Body of pancreas (tissue), 4 donors: ENCODE measurements around the gene ZBTB38.

Source experiments
- POLR2A ChIP-seq, 3 donors: fragments of 450-650 bp; IDR thresholded peaks; one replicate each; pipeline ENCODE4 v1.6.1; 2016; ENCODE audit warnings: antibody characterized with exemption in 3 of 3, mild to moderate bottlenecking in 2 of 3
- TF ChIP-seq, protein P1 (sequence below), 7 experiments: fragments of 450-650 bp in 4 of 7; fragments of 200-600 bp in 3 of 7; sonication (generic) in 3 of 7; IDR thresholded peaks; one replicate each; pipeline ENCODE4 v1.5.1; 2016 to 2019; ENCODE audit warnings: antibody characterized with exemption in 7 of 7

GRCh38 chr3:141413391-141413790 is 45.1 kb downstream of the ZBTB38 start:
- TF ChIP-seq, protein P1, sequence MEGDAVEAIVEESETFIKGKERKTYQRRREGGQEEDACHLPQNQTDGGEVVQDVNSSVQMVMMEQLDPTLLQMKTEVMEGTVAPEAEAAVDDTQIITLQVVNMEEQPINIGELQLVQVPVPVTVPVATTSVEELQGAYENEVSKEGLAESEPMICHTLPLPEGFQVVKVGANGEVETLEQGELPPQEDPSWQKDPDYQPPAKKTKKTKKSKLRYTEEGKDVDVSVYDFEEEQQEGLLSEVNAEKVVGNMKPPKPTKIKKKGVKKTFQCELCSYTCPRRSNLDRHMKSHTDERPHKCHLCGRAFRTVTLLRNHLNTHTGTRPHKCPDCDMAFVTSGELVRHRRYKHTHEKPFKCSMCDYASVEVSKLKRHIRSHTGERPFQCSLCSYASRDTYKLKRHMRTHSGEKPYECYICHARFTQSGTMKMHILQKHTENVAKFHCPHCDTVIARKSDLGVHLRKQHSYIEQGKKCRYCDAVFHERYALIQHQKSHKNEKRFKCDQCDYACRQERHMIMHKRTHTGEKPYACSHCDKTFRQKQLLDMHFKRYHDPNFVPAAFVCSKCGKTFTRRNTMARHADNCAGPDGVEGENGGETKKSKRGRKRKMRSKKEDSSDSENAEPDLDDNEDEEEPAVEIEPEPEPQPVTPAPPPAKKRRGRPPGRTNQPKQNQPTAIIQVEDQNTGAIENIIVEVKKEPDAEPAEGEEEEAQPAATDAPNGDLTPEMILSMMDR (IDR thresholded peaks at IDR 0.05) = no peak
- no peak for TF ChIP-seq POLR2A (IDR thresholded peaks at IDR 0.05)
